ENCODE results near the gene KCND1.

KCND1 gene

DNA sequence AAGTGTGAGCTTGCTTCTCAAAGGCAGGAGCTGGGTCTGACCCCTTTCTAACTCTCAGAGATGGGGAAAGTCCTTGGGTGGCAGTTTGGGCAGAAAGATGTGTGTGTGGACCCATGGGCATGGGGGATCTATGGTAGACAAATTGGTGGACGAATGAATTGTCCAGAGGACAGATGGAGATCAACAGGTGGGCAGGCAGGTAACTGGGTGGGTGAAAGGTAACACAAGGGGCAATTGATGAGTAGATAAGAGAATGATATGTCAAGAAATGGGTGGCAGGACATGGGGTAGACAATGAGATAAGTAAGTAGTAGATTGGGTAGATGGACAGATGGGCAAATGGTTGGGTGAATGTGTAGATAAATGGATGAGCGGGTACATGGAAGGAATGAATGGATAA lies 2.9 kb upstream of the KCND1 start:
- no peak for DNase-seq (ENCODE audit: low read depth)

- DNase-seq (ENCODE audit: low read depth) = no peak
Measured at GRCh38 chrX:48974033-48974432, 2.4 kb upstream of the KCND1 start.

- DNase-seq (ENCODE audit: low read depth) = no peak
Measured at GRCh38 chrX:48972220-48973164, 848 bp upstream of the KCND1 start.

DNA sequence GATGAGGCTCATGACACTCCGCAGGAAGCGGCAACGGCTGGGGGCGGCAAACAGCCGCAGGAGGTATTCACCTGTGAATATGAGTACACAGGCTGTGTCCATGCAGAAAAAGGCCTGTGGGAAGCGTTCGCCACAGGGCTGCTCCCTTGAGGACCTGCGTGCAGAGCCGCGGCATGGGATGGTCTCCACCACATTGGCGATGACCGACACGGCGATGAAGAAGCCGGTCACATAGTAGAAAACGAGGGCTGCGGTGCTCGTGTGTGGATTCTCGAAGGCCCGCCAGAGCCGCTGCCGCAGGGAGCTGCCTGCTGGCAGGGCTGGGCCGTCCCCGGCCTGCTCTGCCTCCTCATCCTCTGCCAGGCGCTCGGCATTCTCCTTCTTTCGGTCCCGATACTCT lies 2.2 kb downstream of the KCND1 start:
- no peak for DNase-seq (ENCODE audit: low read depth)

- no peak for DNase-seq (ENCODE audit: low read depth)
Measured at GRCh38 chrX:48968377-48968776, 3.3 kb downstream of the KCND1 start.

- no peak for DNase-seq (ENCODE audit: low read depth)
Measured at GRCh38 chrX:48966796-48967579, 4.7 kb downstream of the KCND1 start.

DNA sequence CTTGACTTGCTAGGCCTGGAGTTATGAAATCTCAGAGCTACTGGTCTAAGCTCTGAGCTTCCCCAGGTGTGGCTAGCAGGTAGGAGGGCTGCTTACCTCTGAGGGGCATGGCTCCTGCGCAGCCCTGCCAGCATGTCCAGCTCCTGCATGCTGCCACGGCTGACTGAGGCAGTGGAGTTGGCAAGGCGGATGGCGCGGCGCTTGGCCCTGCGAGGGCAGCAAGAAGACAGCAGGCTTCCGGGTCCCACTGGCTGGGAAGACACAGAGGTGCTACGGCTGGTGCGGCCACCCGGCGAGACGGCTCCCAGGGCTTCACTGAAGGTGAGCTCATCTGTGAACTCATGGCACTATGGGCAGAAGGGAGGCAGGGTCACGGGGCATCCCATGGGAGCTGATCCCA lies 5.7 kb downstream of the KCND1 start:
- DNase-seq (ENCODE audit: low read depth) = no peak

- no peak for DNase-seq (ENCODE audit: low read depth)
Measured at GRCh38 chrX:48961585-48962091, 10.0 kb downstream of the KCND1 start.

GRCh38 chrX:48960291-48960690 lies 11.4 kb downstream of the KCND1 start:
- DNase-seq (ENCODE audit: low read depth) = no peak

GRCh38 chrX:48958635-48959094 lies 13.0 kb downstream of the KCND1 start:
- no peak for DNase-seq (ENCODE audit: low read depth)

DNA sequence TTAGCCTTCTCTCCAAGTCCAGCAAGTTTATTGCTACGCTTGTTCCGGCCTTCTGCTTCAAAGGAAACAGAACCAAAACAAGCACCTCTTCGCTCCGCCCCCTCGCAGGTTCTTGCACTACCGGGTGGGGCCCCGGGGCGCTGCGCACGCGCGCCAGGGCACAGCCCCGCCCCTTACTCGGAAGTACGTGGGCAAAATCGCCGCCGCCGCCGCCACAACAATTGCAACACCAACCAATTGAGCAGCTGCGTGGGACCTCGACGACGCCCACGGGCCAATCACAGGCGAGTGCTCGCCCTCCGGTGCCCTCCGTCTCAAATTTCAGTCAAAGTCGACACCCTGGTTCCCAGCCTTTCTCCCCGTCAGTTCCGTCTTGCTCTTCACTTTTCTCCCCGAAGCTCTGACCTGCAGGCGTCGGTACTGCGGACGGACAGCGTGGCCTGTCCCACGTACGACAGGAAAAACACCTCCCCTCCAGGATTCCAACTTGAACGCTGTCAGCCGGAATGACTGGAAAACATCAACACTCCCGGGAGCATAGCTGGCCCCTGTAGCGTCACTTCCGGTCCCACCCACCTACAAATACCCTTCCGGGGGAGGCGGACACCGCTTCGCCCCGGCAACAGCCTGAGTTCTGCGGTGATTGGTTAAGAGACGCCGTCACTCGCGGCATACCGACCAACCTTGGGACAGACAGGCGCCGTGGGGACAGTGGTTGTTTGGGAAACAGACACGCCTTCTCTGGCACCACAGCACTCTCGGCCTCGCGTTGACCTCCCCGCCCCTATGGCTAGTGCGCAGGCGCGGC lies 13.6 kb downstream of the KCND1 start:
- peak; percentile 88 for DNase-seq (ENCODE audit: low read depth)

GRCh38 chrX:48957477-48957826 lies 14.2 kb downstream of the KCND1 start, which contains the start of gene OTUD5:
Gene OTUD5, minus strand, starts transcription at chrX:48957607. Its CDS starts 37 bp downstream, at chrX:48957570.
- DNase-seq (ENCODE audit: low read depth) = peak; percentile 56

- DNase-seq (ENCODE audit: low read depth) = peak; percentile 55
Measured at GRCh38 chrX:48956728-48957414, 14.8 kb downstream of the KCND1 start.

DNA sequence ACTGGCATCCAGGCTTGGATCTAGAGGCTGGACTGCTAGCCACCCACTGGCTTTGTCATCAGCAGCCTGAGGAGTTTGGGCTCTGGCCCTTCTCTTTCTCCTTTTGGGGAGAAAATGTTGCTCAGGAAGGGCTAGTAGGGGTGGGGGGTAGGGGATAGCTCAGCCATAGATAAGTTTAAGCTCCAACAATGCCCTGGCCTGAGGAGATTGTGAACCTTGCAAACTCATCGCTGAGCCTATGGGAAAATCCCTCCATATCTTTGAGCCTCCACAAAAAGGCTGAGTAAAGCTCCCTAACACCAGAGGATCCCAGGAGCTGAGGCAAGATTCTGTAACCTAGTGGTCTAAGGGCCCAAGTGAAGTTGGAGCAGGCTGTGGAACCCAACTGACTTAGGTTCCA lies 23.1 kb downstream of the KCND1 start:
- no peak for DNase-seq (ENCODE audit: low read depth)

DNA sequence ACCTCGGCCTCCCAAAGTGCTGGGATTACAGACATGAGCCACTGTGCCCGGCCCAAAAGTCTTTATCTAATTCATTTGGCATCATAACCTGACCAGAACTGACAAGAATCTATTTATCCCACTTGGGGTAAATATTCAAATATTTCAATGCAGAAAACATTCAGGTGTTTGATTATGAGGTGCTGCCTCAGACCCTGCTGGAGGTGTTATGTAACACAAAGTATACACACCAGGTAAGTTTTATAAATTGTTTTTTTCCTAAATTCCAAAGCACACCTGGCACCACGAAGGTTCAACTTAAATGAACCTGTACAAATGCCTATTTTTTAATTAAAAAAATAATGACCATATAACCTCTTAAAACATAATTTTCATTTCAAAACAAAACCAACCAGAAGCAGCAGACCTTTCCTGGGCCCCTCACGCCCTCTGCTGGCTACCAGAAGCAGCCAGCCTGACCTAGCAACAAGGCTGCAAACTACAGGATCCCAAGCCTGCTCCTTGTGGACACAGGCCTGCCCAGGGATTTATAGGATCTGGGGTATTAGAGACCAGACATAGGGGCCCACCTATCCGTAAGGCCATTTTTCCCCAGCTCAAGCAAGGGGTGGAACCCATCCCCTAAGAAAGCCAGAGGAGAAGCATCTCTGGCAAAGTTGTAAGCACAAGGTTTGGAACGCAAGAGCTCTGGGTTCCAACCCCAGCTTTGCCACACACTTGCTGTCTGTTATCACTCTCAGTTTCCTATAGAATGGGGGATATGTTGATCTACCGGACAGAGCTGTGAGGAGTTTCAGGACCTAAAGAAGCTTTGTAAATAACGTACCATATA lies 25.9 kb downstream of the KCND1 start:
- no peak for DNase-seq (ENCODE audit: low read depth)

- DNase-seq (ENCODE audit: low read depth) = no peak
Measured at GRCh38 chrX:48942895-48943294, 28.7 kb downstream of the KCND1 start.

DNA sequence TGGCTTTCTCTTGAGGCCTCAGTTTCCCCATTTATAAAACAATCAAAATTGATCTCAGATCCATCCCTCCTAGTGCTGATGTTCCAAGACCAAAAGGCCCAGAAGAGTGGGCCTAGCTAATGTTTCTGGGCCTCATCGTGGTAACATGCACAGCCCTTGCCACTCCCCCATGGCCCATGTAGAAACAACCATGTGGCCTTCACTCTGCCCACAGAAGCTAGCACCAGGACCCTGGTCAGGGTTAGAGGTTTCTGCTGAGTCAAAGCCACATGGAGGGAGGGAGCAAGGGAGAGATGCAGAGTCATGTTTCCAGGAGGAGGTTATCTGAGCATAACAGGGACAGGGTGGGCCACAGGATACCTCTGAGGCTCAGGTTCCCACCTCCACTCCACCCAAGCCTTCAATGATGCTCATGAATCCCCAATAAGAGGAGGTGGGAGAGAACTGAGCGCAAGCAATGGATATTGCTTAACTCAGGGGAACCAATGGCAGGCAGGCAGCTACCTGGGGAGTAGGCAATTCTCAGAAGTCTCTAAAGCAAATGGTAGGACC lies 31.2 kb downstream of the KCND1 start:
- DNase-seq (ENCODE audit: low read depth) = no peak

GRCh38 chrX:48939524-48940228 lies 32.0 kb downstream of the KCND1 start:
- DNase-seq (ENCODE audit: low read depth) = no peak

DNA sequence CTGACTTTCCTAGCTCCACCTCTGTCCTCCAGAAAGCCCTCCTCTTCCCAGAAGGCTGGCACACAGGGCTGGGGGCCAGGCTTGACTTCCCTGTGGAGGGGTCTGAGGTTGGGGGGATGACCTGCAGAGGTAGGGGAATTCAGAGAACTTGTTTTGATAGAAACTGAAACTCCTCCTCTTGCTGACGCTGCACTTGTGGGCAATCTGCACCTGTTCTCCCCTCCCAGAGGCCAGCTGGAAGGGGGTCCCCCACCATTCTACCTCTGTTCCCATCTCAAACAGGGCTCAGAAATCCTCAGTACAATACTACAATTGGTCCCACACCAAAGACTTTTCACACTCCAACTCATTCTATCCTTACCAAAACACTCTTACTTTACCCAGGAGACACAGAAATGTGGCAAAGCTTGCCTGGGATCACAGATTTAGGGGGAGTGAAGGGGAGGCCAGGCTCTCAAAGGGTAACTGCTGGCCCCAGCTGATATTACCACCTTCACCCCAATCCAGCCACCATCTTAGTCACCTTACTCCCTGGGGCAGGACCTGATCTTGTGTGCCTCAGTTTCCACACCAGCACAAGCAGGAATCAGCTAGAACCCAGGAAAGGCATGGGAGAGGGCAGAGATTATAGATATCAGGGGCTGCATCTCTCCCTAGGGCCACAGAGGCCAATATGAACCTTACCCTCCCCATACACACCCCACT lies 32.8 kb downstream of the KCND1 start:
- DNase-seq (ENCODE audit: low read depth) = no peak

Data from stimulated activated CD4-positive, alpha-beta T cell treated with anti-CD3 and anti-CD28 coated beads, Interleukin-2, amount 100 ng/mL, for 4 hours (primary cell).